Stimulated activated CD8-positive, alpha-beta memory T cell treated with anti-CD3 and anti-CD28 coated beads, Interleukin-12 subunit alpha, Interleukin-12 subunit beta, amount 100 ng/mL, for 24 hours (primary cell): Measurements from ENCODE around the gene SLAMF6.
"Not testable (repeated sequence)": the region's sequence is repeated elsewhere in the genome, so short reads cannot be mapped to it uniquely, and the experiment has no call there.

Experiments used
- DNase-seq: peaks from one replicate; pipeline ENCODE4 v3.0.0-alpha.2; 2020; ENCODE audit errors: extremely low read depth

The SLAMF6 gene

GRCh38 chr1:160504651-160505050, 18.4 kb downstream of the SLAMF6 start:
- DNase-seq, result no peak

GRCh38 chr1:160503087-160503486, 20.0 kb downstream of the SLAMF6 start:
- no peak for DNase-seq

GRCh38 chr1:160500321-160500990, 22.6 kb downstream of the SLAMF6 start:
- no peak for DNase-seq

GRCh38 chr1:160499631-160500030, 23.4 kb downstream of the SLAMF6 start:
- DNase-seq, result no peak

- not testable (repeated sequence) for DNase-seq
Measured at GRCh38 chr1:160498301-160499065, 24.6 kb downstream of the SLAMF6 start.

- no peak for DNase-seq
Measured at GRCh38 chr1:160496334-160496733, 26.7 kb downstream of the SLAMF6 start.

- no peak for DNase-seq
Measured at GRCh38 chr1:160494620-160495019, 28.4 kb downstream of the SLAMF6 start.

GRCh38 chr1:160492617-160493016, 30.4 kb downstream of the SLAMF6 start:
- DNase-seq, result no peak

- no peak for DNase-seq
Measured at GRCh38 chr1:160491981-160492380, 31.1 kb downstream of the SLAMF6 start.

GRCh38 chr1:160491017-160491416, 32.0 kb downstream of the SLAMF6 start:
- DNase-seq, result no peak

- DNase-seq, result no peak
Measured at GRCh38 chr1:160489513-160490261, 33.4 kb downstream of the SLAMF6 start.

- DNase-seq, result no peak
Measured at GRCh38 chr1:160488347-160489058, 34.6 kb downstream of the SLAMF6 start.

GRCh38 chr1:160486453-160486852, 36.6 kb downstream of the SLAMF6 start:
- no peak for DNase-seq

GRCh38 chr1:160483505-160484185, 39.4 kb downstream of the SLAMF6 start:
- no peak for DNase-seq

GRCh38 chr1:160481979-160482596, 41.0 kb downstream of the SLAMF6 start:
- no peak for DNase-seq

- DNase-seq, result not testable (repeated sequence)
Measured at GRCh38 chr1:160480781-160481180, 42.3 kb downstream of the SLAMF6 start.

GRCh38 chr1:160479091-160479490, 44.0 kb downstream of the SLAMF6 start:
- not testable (repeated sequence) for DNase-seq

- DNase-seq, result no peak
Measured at GRCh38 chr1:160474392-160475242, 48.4 kb downstream of the SLAMF6 start.

GRCh38 chr1:160472112-160472511, 50.9 kb downstream of the SLAMF6 start:
- no peak for DNase-seq

- DNase-seq, result no peak
Measured at GRCh38 chr1:160471253-160471652, 51.8 kb downstream of the SLAMF6 start.
